HEK293T (cell line): Measurements from ENCODE around the gene CROCC.
"Not testable (repeated sequence)": the region's sequence is repeated elsewhere in the genome, so short reads cannot be mapped to it uniquely, and the experiment has no call there.

Experiments
- CTCF ChIA-PET: fragments of 350-600 bp; formaldehyde crosslinking; extraction: SDS; loops from one replicate; lab custom pipeline; 2021; ENCODE audit warnings: antibody characterized with exemption, inconsistent platforms; lab: Yijun Ruan, JAX
- POLR2A ChIA-PET: fragments of 350-600 bp; formaldehyde crosslinking; extraction: SDS; loops from one replicate; lab custom pipeline; 2020; ENCODE audit warnings: antibody characterized with exemption, inconsistent platforms; lab: Yijun Ruan, JAX
- DNase-seq: peaks from one replicate; pipeline ENCODE4 v3.0.0; 2012; ENCODE audit warnings: mixed read lengths; ENCODE audit errors: extremely low spot score
- ARNT ChIP-seq: fragments of 450-650 bp; IDR thresholded peaks from 2 replicates; pipeline ENCODE4 v1.6.1; 2017; ENCODE audit warnings: mild to moderate bottlenecking
- BHLHE40 ChIP-seq: fragments of 450-650 bp; IDR thresholded peaks from 2 replicates; pipeline ENCODE4 v1.6.1; 2016; ENCODE audit warnings: mild to moderate bottlenecking, moderate library complexity, borderline replicate concordance
- CTBP1 ChIP-seq: fragments of 450-650 bp; IDR thresholded peaks from 2 replicates; pipeline ENCODE4 v1.6.1; 2016; ENCODE audit warnings: borderline replicate concordance
- ELF4 ChIP-seq: fragments of 450-650 bp; IDR thresholded peaks from 2 replicates; pipeline ENCODE4 v1.6.1; 2017; ENCODE audit warnings: antibody characterized with exemption
- FOXA1 ChIP-seq: fragments of 450-650 bp; IDR thresholded peaks from 2 replicates; pipeline ENCODE4 v1.6.1; 2016; ENCODE audit warnings: mild to moderate bottlenecking
- FOXK2 ChIP-seq: fragments of 450-650 bp; IDR thresholded peaks from 2 replicates; pipeline ENCODE4 v1.6.1; 2016; ENCODE audit warnings: mild to moderate bottlenecking
- FOXM1 ChIP-seq: fragments of 450-650 bp; IDR thresholded peaks from 2 replicates; pipeline ENCODE4 v1.6.1; 2017; ENCODE audit warnings: mild to moderate bottlenecking, borderline replicate concordance
- HDGF ChIP-seq: fragments of 450-650 bp; IDR thresholded peaks from 2 replicates; pipeline ENCODE4 v1.6.1; 2017; ENCODE audit warnings: antibody characterized with exemption, borderline replicate concordance
- L3MBTL2 ChIP-seq: fragments of 450-650 bp; conservative IDR thresholded peaks from 2 replicates; pipeline ENCODE4 v1.6.1; 2016; ENCODE audit warnings: mild to moderate bottlenecking
- LEF1 ChIP-seq: fragments of 450-650 bp; IDR thresholded peaks from 2 replicates; pipeline ENCODE4 v1.6.1; 2017; ENCODE audit warnings: mild to moderate bottlenecking, borderline replicate concordance
- NFRKB ChIP-seq: fragments of 450-650 bp; IDR thresholded peaks from 2 replicates; pipeline ENCODE4 v1.6.1; 2016; ENCODE audit warnings: mild to moderate bottlenecking, moderate library complexity
- SP1 ChIP-seq: fragments of 450-650 bp; IDR thresholded peaks from 2 replicates; pipeline ENCODE4 v1.6.1; 2017
- SUZ12 ChIP-seq: fragments of 450-650 bp; IDR thresholded peaks from 2 replicates; pipeline ENCODE4 v1.6.1; 2016; ENCODE audit warnings: mild to moderate bottlenecking
- TARDBP ChIP-seq: fragments of 450-650 bp; IDR thresholded peaks from 2 replicates; pipeline ENCODE4 v1.6.1; 2016
- ZNF384 ChIP-seq: fragments of 450-650 bp; IDR thresholded peaks from 2 replicates; pipeline ENCODE4 v1.6.1; 2016
- TF ChIP-seq, protein P1 (sequence below): fragments of 450-650 bp; IDR thresholded peaks from 2 replicates; pipeline ENCODE4 v1.6.1; 2016

Gene CROCC

DNA sequence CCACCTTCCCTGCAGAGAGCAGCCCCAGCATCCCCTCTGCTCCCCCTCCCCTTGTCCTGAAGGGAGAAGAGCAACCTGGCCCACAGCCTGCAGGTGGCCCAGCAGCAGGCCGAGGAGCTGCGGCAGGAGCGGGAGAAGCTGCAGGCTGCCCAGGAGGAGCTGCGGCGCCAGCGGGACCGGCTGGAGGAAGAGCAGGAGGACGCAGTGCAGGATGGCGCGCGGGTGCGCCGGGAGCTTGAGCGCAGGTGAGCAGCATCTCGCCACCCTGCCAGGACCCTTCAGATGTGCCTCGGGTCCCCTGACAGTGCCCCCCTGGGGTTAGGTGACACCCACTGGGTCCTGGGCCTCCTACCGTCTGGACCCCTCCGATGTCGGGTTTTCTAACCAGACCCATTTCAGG is 22.3 kb downstream of the CROCC start:
- CTCF ChIA-PET: no interaction called here
- no peak for DNase-seq
- TF ChIP-seq FOXA1 (no peak), CTBP1 (no peak), FOXM1 (no peak), ZNF384 (no peak), FOXK2 (no peak)
- POLR2A ChIA-PET: no interaction called here

DNA sequence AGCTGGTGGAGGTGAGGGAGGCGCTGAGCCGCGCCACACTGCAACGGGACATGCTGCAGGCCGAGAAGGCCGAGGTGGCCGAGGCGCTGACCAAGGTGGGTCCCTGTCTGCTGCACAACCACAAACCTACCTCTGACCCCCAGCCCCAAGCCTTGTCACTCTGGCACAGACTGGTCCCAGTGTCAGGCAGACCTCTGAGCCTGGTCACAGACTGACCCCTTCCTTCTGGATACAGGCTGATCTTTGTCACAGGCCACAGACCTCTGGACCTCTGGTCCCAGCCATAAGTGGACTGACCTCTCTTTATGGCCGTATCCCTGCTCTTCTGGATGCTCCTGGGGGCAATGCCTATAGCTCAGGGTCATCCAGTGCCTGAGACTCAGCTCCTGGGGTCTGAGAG is 23.8 kb downstream of the CROCC start:
- POLR2A ChIA-PET, DNase-seq: not testable (repeated sequence)
- CTCF ChIA-PET: interaction anchor here (0.8 kb wide), 1 partner anchor 325 kb away, joined by 4 read pairs; no protein-coding TSS in a partner anchor

DNA sequence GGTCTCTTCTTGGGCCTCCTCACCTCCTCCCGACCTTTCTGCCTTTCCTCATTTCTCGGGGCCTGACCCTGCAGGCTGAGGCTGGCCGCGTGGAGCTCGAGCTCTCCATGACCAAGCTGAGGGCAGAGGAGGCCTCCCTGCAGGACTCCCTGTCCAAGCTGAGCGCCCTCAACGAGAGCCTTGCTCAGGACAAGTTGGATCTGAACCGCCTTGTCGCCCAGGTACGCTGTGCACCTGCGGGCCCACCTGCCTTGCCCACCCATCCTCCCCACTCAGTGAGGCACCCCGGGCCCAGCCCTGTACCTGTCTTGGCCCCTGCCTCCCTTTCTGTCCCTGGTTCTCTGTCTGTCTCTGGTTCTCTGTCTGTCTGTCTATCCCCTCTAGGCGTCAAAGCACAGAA is 24.5 kb downstream of the CROCC start:
- ChIA-PET CTCF (interaction anchor here (3.1 kb wide), 1 partner anchor 325 kb away, joined by 19 read pairs; no protein-coding TSS in a partner anchor), POLR2A (interaction anchor here (1.2 kb wide), 1 partner anchor 31 kb away, joined by 3 read pairs; no protein-coding TSS in a partner anchor)

DNA sequence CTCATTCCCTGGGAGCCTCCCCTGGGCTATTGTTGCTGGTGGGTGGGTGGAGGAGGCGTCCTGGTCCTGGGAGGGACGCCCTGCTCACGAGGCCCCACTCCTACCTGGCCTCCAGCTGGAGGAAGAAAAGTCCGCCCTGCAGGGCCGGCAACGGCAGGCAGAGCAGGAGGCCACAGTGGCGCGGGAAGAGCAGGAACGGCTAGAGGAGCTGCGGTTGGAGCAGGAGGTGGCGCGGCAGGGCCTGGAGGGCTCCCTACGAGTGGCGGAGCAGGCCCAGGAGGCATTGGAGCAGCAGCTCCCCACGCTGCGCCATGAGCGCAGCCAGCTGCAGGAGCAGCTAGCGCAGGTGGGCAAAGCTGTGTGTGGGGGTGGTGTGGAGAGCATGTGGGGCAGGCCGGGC is 24.9 kb downstream of the CROCC start:
- ChIA-PET POLR2A (interaction anchor here (1.2 to 2.5 kb wide), 2 partner anchors 31 to 41 kb away, joined by 3 to 8 read pairs; no protein-coding TSS in a partner anchor), CTCF (interaction anchor here (0.9 to 3.1 kb wide), 2 partner anchors 230 to 325 kb away, joined by 3 to 19 read pairs; no protein-coding TSS in a partner anchor)
- TF ChIP-seq TARDBP (no peak), BHLHE40 (no peak), LEF1 (no peak), L3MBTL2 (no peak), FOXM1 (no peak)
- TF ChIP-seq, protein P1, sequence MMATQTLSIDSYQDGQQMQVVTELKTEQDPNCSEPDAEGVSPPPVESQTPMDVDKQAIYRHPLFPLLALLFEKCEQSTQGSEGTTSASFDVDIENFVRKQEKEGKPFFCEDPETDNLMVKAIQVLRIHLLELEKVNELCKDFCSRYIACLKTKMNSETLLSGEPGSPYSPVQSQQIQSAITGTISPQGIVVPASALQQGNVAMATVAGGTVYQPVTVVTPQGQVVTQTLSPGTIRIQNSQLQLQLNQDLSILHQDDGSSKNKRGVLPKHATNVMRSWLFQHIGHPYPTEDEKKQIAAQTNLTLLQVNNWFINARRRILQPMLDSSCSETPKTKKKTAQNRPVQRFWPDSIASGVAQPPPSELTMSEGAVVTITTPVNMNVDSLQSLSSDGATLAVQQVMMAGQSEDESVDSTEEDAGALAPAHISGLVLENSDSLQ: no peak
- DNase-seq: no peak

More for the DNA sequence above, 24.5 kb downstream of the CROCC start:
- not testable (repeated sequence) for DNase-seq

DNA sequence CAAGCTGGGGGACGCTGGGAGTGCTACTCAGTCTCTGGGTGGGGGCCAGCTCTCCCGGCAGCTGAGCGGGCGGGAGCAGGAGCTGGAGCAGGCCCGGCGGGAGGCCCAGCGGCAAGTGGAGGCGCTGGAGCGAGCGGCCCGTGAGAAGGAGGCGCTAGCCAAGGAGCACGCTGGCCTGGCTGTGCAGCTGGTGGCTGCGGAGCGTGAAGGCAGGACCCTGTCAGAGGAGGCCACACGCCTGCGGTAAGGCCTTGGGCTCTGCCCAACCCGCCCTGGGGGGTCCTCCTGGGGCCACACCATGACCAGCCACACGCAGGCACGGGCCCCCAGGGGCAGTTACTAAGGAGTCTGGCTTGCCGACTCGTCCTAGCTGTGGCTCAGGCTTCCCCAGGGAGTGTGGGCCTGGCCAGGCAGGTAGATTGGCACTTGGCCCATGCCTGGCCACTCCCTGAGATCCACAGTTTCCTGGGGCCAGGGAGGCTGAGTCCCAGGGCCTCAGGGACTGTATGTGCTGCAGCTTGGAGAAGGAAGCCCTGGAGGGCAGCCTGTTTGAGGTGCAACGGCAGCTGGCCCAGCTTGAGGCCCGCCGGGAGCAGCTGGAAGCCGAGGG is 26.7 kb downstream of the CROCC start:
- ChIA-PET POLR2A (interaction anchor here (2.5 kb wide), 1 partner anchor 43 kb away, joined by 8 read pairs; no protein-coding TSS in a partner anchor), CTCF (interaction anchor here (1.0 to 3.1 kb wide), 2 partner anchors 327 to 339 kb away, joined by 4 to 19 read pairs; no protein-coding TSS in a partner anchor)
- DNase-seq: not testable (repeated sequence)

DNA sequence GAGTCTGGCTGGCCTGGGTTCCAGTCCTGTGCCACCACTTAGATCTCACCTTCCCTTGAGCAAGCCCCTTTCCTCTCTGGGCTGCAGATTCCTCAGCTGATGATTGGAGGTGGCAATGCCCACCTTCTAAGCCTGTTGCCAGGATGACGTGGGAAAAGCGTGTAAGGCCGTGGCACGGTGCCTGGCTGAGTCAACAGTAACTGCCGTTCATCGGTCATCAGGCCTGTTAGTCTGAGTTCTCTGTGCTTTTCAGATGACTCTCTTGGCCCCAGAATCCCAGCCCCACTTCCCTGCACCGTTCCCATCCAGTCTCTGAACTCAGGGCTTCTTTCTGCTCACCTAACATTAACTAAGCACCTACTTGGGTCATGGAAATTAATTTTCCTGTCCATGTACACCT is 27.3 kb downstream of the CROCC start:
- POLR2A ChIA-PET: interaction anchor here (2.5 kb wide), 1 partner anchor 43 kb away, joined by 8 read pairs; no protein-coding TSS in a partner anchor
- CTCF ChIA-PET: interaction anchor here (3.1 kb wide), 1 partner anchor 327 kb away, joined by 19 read pairs; no protein-coding TSS in a partner anchor
- DNase-seq: not testable (repeated sequence)

DNA sequence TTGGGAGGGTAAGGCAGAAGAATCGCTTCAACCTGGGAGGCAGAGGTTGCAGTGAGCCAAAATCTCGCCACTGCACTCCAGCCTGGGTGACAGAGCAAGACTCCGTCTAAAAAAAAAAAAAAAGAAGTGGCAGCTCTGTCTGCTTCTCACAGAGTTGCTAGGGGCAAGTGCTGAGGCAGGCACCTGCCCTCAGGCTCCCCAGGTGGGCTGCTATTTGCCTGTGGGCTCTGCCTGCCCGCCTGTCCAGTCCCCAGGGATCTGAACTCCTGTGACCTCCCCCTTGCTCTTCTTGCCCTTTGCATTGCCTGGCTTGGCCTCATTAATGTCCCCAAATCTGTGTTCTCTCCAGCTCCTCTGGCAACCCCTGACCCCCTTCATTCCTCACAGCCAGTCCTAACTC is 30.6 kb downstream of the CROCC start:
- ChIA-PET POLR2A (interaction anchor here (1.1 kb wide), 1 partner anchor 8 kb away, joined by 6 read pairs; no protein-coding TSS in a partner anchor), CTCF (interaction anchor here (0.7 to 1.5 kb wide), 7 partner anchors 8 to 331 kb away, joined by 3 to 18 read pairs (median 4); no protein-coding TSS in a partner anchor)

DNA sequence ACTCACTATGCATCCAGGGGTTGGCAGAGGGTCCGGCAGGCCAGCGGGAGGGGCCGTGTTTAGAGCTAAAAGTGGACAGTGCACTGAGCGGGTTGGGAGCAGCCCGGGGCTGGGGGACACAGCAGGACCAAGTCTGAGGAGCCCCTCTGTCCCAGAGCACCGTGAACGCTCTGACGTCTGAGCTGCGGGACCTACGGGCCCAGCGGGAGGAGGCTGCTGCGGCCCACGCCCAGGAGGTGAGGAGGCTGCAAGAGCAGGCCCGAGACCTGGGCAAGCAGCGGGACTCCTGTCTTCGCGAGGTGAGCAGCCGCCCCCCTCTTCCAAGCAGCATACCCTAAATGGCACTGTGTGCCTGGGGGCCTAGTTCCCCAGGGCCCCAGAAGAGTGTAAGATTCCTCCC is 32.8 kb downstream of the CROCC start:
- POLR2A ChIA-PET: no interaction called here
- CTCF ChIA-PET: no interaction called here
- DNase-seq: no peak
- TF ChIP-seq LEF1: no peak
- no peak for TF ChIP-seq HDGF
- TF ChIP-seq SP1: no peak
- TF ChIP-seq NFRKB: no peak
- no peak for TF ChIP-seq BHLHE40
- TF ChIP-seq FOXM1: no peak
- TF ChIP-seq, protein P1: no peak
- no peak for TF ChIP-seq ZNF384
- no peak for TF ChIP-seq FOXK2
- TF ChIP-seq ARNT: no peak
- TF ChIP-seq L3MBTL2: no peak
- TF ChIP-seq TARDBP: no peak
- no peak for TF ChIP-seq FOXA1
- no peak for TF ChIP-seq CTBP1
- TF ChIP-seq SUZ12: no peak
- no peak for TF ChIP-seq ELF4

More for the DNA sequence above, 30.6 kb downstream of the CROCC start:
- DNase-seq: not testable (repeated sequence)
